Measurements from ENCODE around the gene MSANTD3.

The MSANTD3 gene

GRCh38 chr9:100459963-100460362, 33.0 kb downstream of the MSANTD3 start:
- DNase-seq: no peak

GRCh38 chr9:100465274-100465673, 38.3 kb downstream of the MSANTD3 start:
- DNase-seq: no peak

GRCh38 chr9:100465761-100466160, 38.8 kb downstream of the MSANTD3 start:
- no peak for DNase-seq

GRCh38 chr9:100466171-100466828, 39.4 kb downstream of the MSANTD3 start:
- no peak for DNase-seq

- DNase-seq: no peak
Observed at GRCh38 chr9:100466829-100467221, 39.9 kb downstream of the MSANTD3 start.

- DNase-seq: no peak
Observed at GRCh38 chr9:100468041-100468440, 41.1 kb downstream of the MSANTD3 start.

GRCh38 chr9:100472268-100472667, 45.3 kb downstream of the MSANTD3 start:
- no peak for DNase-seq

GRCh38 chr9:100472788-100473275, 45.9 kb downstream of the MSANTD3 start, which contains the start of gene TMEFF1:
Gene TMEFF1, plus strand, starts transcription at chr9:100473149. Its CDS starts 396 bp downstream, at chr9:100473545.
- DNase-seq: peak; percentile 66

- DNase-seq: peak; percentile 88
Observed at GRCh38 chr9:100473276-100474081, 46.5 kb downstream of the MSANTD3 start.

- DNase-seq: peak; percentile 55
Observed at GRCh38 chr9:100474082-100474923, 47.4 kb downstream of the MSANTD3 start.

GRCh38 chr9:100474924-100475276, 48.0 kb downstream of the MSANTD3 start:
- no peak for DNase-seq

- no peak for DNase-seq
Observed at GRCh38 chr9:100477241-100477640, 50.3 kb downstream of the MSANTD3 start.

- DNase-seq: no peak
Observed at GRCh38 chr9:100478192-100478591, 51.2 kb downstream of the MSANTD3 start.

- no peak for DNase-seq
Observed at GRCh38 chr9:100479820-100480219, 52.9 kb downstream of the MSANTD3 start.

GRCh38 chr9:100485196-100485595, 58.3 kb downstream of the MSANTD3 start:
- no peak for DNase-seq

GRCh38 chr9:100486479-100487176, 59.7 kb downstream of the MSANTD3 start:
- no peak for DNase-seq

GRCh38 chr9:100488177-100488576, 61.2 kb downstream of the MSANTD3 start:
- DNase-seq: no peak

- no peak for DNase-seq
Observed at GRCh38 chr9:100489836-100490235, 62.9 kb downstream of the MSANTD3 start.

- DNase-seq: no peak
Observed at GRCh38 chr9:100492952-100493351, 66.0 kb downstream of the MSANTD3 start.

GRCh38 chr9:100498592-100498991, 71.6 kb downstream of the MSANTD3 start:
- DNase-seq: no peak

GRCh38 chr9:100499460-100499859, 72.5 kb downstream of the MSANTD3 start:
- DNase-seq: no peak

GRCh38 chr9:100499866-100500265, 72.9 kb downstream of the MSANTD3 start:
- no peak for DNase-seq
